ENCODE data around the gene ARID4B.

DNA sequence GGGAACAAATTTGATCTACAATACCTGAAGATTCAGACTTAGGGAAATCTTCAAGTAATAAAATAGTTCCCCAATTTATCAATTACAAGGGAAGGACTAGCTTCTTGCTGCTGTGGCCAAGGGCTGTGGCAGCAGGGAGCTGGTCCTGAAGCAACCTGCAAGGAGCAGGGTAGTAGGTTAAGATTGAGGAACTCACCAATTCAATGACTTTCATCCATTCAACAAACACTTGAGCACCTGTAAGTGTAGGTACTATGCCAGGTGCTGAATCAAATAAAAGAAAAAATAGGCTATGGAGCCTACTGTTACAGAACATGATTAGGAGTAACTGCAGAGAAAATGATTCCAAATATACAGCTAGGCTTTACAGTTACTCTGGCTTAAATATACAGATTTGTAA lies 102.7 kb downstream of the ARID4B start:
- TF ChIP-seq, protein P1, sequence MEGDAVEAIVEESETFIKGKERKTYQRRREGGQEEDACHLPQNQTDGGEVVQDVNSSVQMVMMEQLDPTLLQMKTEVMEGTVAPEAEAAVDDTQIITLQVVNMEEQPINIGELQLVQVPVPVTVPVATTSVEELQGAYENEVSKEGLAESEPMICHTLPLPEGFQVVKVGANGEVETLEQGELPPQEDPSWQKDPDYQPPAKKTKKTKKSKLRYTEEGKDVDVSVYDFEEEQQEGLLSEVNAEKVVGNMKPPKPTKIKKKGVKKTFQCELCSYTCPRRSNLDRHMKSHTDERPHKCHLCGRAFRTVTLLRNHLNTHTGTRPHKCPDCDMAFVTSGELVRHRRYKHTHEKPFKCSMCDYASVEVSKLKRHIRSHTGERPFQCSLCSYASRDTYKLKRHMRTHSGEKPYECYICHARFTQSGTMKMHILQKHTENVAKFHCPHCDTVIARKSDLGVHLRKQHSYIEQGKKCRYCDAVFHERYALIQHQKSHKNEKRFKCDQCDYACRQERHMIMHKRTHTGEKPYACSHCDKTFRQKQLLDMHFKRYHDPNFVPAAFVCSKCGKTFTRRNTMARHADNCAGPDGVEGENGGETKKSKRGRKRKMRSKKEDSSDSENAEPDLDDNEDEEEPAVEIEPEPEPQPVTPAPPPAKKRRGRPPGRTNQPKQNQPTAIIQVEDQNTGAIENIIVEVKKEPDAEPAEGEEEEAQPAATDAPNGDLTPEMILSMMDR (IDR thresholded peaks at IDR 0.05): no peak
- no peak for TF ChIP-seq POLR2A (IDR thresholded peaks at IDR 0.05)

Measured in heart left ventricle (tissue), 13 donors.